HepG2 (cell line): ENCODE results near the gene DCAF7. TPM values are rescaled to one million over a fixed set of nuclear protein-coding genes. Genes with fewer than 3 reads are reported as not detected.
A peak's percentile ranks its signal among the peaks of the same experiment; 100 is the strongest.

Experiments
- BATF2 ChIP-seq: sonication (generic); formaldehyde crosslinking; IDR thresholded peaks from 2 replicates; pipeline ENCODE4 v1.8.0; 2022; ENCODE audit warnings: mild to moderate bottlenecking, missing genetic modification reagents, moderate library complexity
- CEBPG ChIP-seq: IDR thresholded peaks from 2 replicates; pipeline ENCODE4 v1.6.1; 2016
- DMTF1 ChIP-seq: sonication (generic); formaldehyde crosslinking; IDR thresholded peaks from 2 replicates; pipeline ENCODE4 v1.4.0; 2020; ENCODE audit warnings: mild to moderate bottlenecking, missing genetic modification reagents
- HDAC2 ChIP-seq: sonication (generic); formaldehyde crosslinking; IDR thresholded peaks from 2 replicates; pipeline ENCODE4 v1.4.0; 2020; ENCODE audit warnings: missing genetic modification reagents
- HNRNPK ChIP-seq: fragments of 200-400 bp; formaldehyde crosslinking; IDR thresholded peaks from 2 replicates; pipeline ENCODE4 v1.6.1; 2018; ENCODE audit warnings: low read length, low read depth, moderate library complexity, mild to moderate bottlenecking; ENCODE audit not compliant: poor library complexity, severe bottlenecking
- KLF16 ChIP-seq, 2 experiments: sonication (generic) in 1 of 2; formaldehyde crosslinking in 1 of 2; IDR thresholded peaks; 2 replicates each; pipeline versions ENCODE4 v1.6.1 to v1.8.0; 2016 to 2023; ENCODE audit warnings: missing genetic modification reagents in 2 of 2, missing compliant biosample characterization in 1 of 2
- NFKB2 ChIP-seq: sonication (generic); formaldehyde crosslinking; IDR thresholded peaks from 2 replicates; pipeline ENCODE4 v1.4.0; 2020; ENCODE audit warnings: missing genetic modification reagents, borderline replicate concordance
- PHF21A ChIP-seq: sonication (generic); formaldehyde crosslinking; IDR thresholded peaks from 2 replicates; pipeline ENCODE4 v1.5.0; 2020; ENCODE audit warnings: mild to moderate bottlenecking, missing genetic modification reagents
- PITX1 ChIP-seq: sonication (generic); formaldehyde crosslinking; IDR thresholded peaks from 2 replicates; pipeline ENCODE4 v1.5.1; 2020; ENCODE audit warnings: mild to moderate bottlenecking, missing genetic modification reagents
- STAG1 ChIP-seq: sonication (generic); formaldehyde crosslinking; IDR thresholded peaks from 2 replicates; pipeline ENCODE4 v1.4.0; 2020; ENCODE audit warnings: missing genetic modification reagents
- ZNF232 ChIP-seq: sonication (generic); formaldehyde crosslinking; IDR thresholded peaks from 2 replicates; pipeline ENCODE4 v1.4.0; 2020; ENCODE audit warnings: missing genetic modification reagents, borderline replicate concordance
- ZNF253 ChIP-seq: sonication (generic); formaldehyde crosslinking; IDR thresholded peaks from 2 replicates; pipeline ENCODE4 v1.8.0; 2022; ENCODE audit warnings: mild to moderate bottlenecking, missing genetic modification reagents, borderline replicate concordance
- ZNF549 ChIP-seq: sonication (generic); formaldehyde crosslinking; IDR thresholded peaks from 2 replicates; pipeline ENCODE4 v1.5.0; 2020; ENCODE audit warnings: missing genetic modification reagents
- ZNF629 ChIP-seq: sonication (generic); formaldehyde crosslinking; conservative IDR thresholded peaks from 2 replicates; pipeline ENCODE4 v1.5.0; 2020; ENCODE audit warnings: missing genetic modification reagents
- ZNF703 ChIP-seq: sonication (generic); formaldehyde crosslinking; IDR thresholded peaks from 2 replicates; pipeline ENCODE4 v1.5.1; 2020; ENCODE audit warnings: missing genetic modification reagents, mild to moderate bottlenecking, moderate library complexity, borderline replicate concordance
- polyA plus RNA-seq, 8 experiments: library from polyadenylated mRNA; depleted of rRNA in 3 of 8; stranded (reverse) in 7 of 8; unstranded in 1 of 8; fragments of >200 nt; fragmentation: Illumina TruSeq in 4 of 8; extraction: Trizol in 4 of 8; gene quantifications; 2 replicates each; pipeline versions ENCODE4 v1.2.1 to v1.2.3, GENCODE V29; 2011 to 2016; ENCODE audit warnings: low read depth in 4 of 8, missing spikeins in 1 of 8, mixed read lengths in 1 of 8; ENCODE audit not compliant: insufficient read depth in 1 of 8
- total RNA-seq, 5 experiments: library from RNA; depleted of rRNA; stranded (reverse); fragments of >200 nt; fragmentation: Illumina TruSeq; extraction: Trizol; gene quantifications; 2 replicates each; pipeline ENCODE4 v1.2.3, GENCODE V29; 2016; ENCODE audit warnings: low read depth in 1 of 5
- TF ChIP-seq, protein P1 (sequence below): sonication (generic); formaldehyde crosslinking; conservative IDR thresholded peaks from 2 replicates; pipeline ENCODE4 v1.5.0; 2020; ENCODE audit warnings: missing genetic modification reagents
- TF ChIP-seq, protein P2 (sequence below), 2 experiments: sonication (generic) in 1 of 2; formaldehyde crosslinking in 1 of 2; IDR thresholded peaks; 2 replicates each; pipeline versions ENCODE4 v1.4.0 to v1.6.1; 2016 to 2020; ENCODE audit warnings: borderline replicate concordance in 1 of 2, low read depth in 1 of 2, mild to moderate bottlenecking in 1 of 2, missing genetic modification reagents in 1 of 2

Gene DCAF7
- total and polyA plus RNA-seq, 2 of the 13 experiments (the other 11 are each of a cell fraction or from before 2014, with no cell fraction given), result 55.2 to 73.4 TPM

GRCh38 chr17:63531022-63531965 is 19.0 kb upstream of the DCAF7 start (continued):
- TF ChIP-seq, protein P1, sequence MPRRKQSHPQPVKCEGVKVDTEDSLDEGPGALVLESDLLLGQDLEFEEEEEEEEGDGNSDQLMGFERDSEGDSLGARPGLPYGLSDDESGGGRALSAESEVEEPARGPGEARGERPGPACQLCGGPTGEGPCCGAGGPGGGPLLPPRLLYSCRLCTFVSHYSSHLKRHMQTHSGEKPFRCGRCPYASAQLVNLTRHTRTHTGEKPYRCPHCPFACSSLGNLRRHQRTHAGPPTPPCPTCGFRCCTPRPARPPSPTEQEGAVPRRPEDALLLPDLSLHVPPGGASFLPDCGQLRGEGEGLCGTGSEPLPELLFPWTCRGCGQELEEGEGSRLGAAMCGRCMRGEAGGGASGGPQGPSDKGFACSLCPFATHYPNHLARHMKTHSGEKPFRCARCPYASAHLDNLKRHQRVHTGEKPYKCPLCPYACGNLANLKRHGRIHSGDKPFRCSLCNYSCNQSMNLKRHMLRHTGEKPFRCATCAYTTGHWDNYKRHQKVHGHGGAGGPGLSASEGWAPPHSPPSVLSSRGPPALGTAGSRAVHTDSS (CRISPR knock-in tag), result no peak
- peak; percentile 91 for TF ChIP-seq HDAC2
- no peak for TF ChIP-seq BATF2 (CRISPR knock-in tag)
- peak; percentile 76; the same call in 1 of the 2 replicates for TF ChIP-seq DMTF1 (CRISPR knock-in tag)
- no peak for TF ChIP-seq HNRNPK
- peak; percentile 97 for TF ChIP-seq CEBPG (CRISPR knock-in tag)
- peak; percentile 91 for TF ChIP-seq PITX1
- peak in 1 of 2 experiments; percentile 84; a peak in 2 of 4 replicates for TF ChIP-seq KLF16 (CRISPR knock-in tag; IDR thresholded peaks at IDR 0.05)
- peak; percentile 81; the same call in 1 of the 2 replicates for TF ChIP-seq ZNF703 (CRISPR knock-in tag)
- peak; percentile 10 for TF ChIP-seq STAG1 (CRISPR knock-in tag)
- TF ChIP-seq, protein P2, sequence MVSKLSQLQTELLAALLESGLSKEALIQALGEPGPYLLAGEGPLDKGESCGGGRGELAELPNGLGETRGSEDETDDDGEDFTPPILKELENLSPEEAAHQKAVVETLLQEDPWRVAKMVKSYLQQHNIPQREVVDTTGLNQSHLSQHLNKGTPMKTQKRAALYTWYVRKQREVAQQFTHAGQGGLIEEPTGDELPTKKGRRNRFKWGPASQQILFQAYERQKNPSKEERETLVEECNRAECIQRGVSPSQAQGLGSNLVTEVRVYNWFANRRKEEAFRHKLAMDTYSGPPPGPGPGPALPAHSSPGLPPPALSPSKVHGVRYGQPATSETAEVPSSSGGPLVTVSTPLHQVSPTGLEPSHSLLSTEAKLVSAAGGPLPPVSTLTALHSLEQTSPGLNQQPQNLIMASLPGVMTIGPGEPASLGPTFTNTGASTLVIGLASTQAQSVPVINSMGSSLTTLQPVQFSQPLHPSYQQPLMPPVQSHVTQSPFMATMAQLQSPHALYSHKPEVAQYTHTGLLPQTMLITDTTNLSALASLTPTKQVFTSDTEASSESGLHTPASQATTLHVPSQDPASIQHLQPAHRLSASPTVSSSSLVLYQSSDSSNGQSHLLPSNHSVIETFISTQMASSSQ (IDR thresholded peaks at IDR 0.05; ENCODE audit: low read depth), result peak; percentile 79
- TF ChIP-seq, protein P2 (CRISPR knock-in tag; IDR thresholded peaks at IDR 0.05; ENCODE audit: borderline replicate concordance), result peak; percentile 96
- TF ChIP-seq NFKB2, result no peak
- TF ChIP-seq ZNF549 (CRISPR knock-in tag), result no peak
- TF ChIP-seq ZNF629 (CRISPR knock-in tag), result peak; percentile 66
- TF ChIP-seq ZNF232 (CRISPR knock-in tag), result peak; percentile 63; the same call in 1 of the 2 replicates
- peak; percentile 99 for TF ChIP-seq PHF21A (CRISPR knock-in tag)
- TF ChIP-seq ZNF253 (CRISPR knock-in tag), result no peak
